K562 (cell line): ENCODE measurements around the gene AKT1. TPM values are rescaled to one million over a fixed set of nuclear protein-coding genes. Genes with fewer than 3 reads are reported as not detected.

Source experiments
- ATAC-seq: fragments of 200-7000 bp; cut with Tn5 transposase; 3 replicates; pipeline ENCODE4 v1.9.1; 2020; ENCODE audit warnings: moderate library complexity
- BruUV-seq: library from RNA; stranded (reverse); fragments of 400-500 nt; replicated peaks from 2 replicates; lab custom pipeline; 2021; lab: Mats Ljungman, UMichigan
- CTCF ChIA-PET: fragments of 300-600 bp; formaldehyde crosslinking; extraction: SDS; loops from one replicate; lab custom pipeline; 2021; ENCODE audit warnings: low intra/inter-chr PET ratio; lab: Yijun Ruan, JAX
- POLR2A ChIA-PET: fragments of 300-600, 350-650 bp; sonication (Branson Sonifier 250); formaldehyde crosslinking; extraction: SDS; loops from one replicate; lab custom pipeline; 2021; ENCODE audit warnings: antibody characterized with exemption, inconsistent platforms; lab: Yijun Ruan, JAX
- DNase-seq, 4 experiments: peaks; one replicate each; pipeline versions ENCODE4 v3.0.0 to v3.0.0-alpha.2; 2011 to 2018; ENCODE audit warnings: low spot score in 3 of 4, mixed read lengths in 3 of 4; ENCODE audit errors: extremely low read depth in 1 of 4
- FAIRE-seq: peaks from 2 replicates; lab custom pipeline; 2011; peaks lifted over from hg19 to GRCh38; lab: Jason Lieb, UNC
- H2AFZ ChIP-seq: 2 replicates; pipeline ENCODE4 v1.6.0; 2011; ENCODE audit warnings: low read depth, low read length, control low read depth, inconsistent platforms
- H3K27ac ChIP-seq: fragments of 200-600 bp; 3 replicates; pipeline ENCODE4 v1.8.0; 2011; ENCODE audit warnings: low read depth, mild to moderate bottlenecking, control low read depth, inconsistent platforms, low read length, moderate library complexity, mixed read lengths; ENCODE audit errors: extremely low read depth
- H3K27me3 ChIP-seq, 2 experiments: fragments of 300-600 bp in 1 of 2; 2 replicates in 1 of 2; 3 replicates in 1 of 2; pipeline versions ENCODE4 v1.6.0 to v1.8.0; 2011; ENCODE audit warnings: inconsistent platforms in 2 of 2, low read length in 2 of 2, mild to moderate bottlenecking in 1 of 2, mixed read lengths in 1 of 2, moderate library complexity in 1 of 2; ENCODE audit not compliant: control insufficient read depth in 2 of 2, insufficient read depth in 2 of 2
- H3K36me3 ChIP-seq: fragments of 300-600 bp; 3 replicates; pipeline ENCODE4 v1.8.0; 2011; ENCODE audit warnings: mild to moderate bottlenecking, low read length, inconsistent platforms; ENCODE audit not compliant: control insufficient read depth, insufficient read depth
- H3K4me1 ChIP-seq, 2 experiments: fragments of 200-600 bp in 1 of 2; replicated peaks in 1 of 2; 2 replicates in 1 of 2; 3 replicates in 1 of 2; pipeline versions ENCODE4 v1.5.1 to v1.8.0; 2011; ENCODE audit warnings: inconsistent platforms in 2 of 2, low read length in 2 of 2, mild to moderate bottlenecking in 1 of 2, mixed read lengths in 1 of 2, moderate library complexity in 1 of 2; ENCODE audit not compliant: control insufficient read depth in 2 of 2, insufficient read depth in 2 of 2
- H3K4me2 ChIP-seq: 2 replicates; pipeline ENCODE4 v1.6.1; 2011; ENCODE audit warnings: low read length, control low read depth, inconsistent platforms, mixed read lengths; ENCODE audit not compliant: insufficient read depth
- H3K4me3 ChIP-seq: fragments of 200-600 bp; sonication (generic), shearing (Covaris generic); 2 replicates; pipeline ENCODE4 v1.5.1; 2016; ENCODE audit warnings: control low read depth, inconsistent platforms
- H3K79me2 ChIP-seq: fragments of 200-600 bp; 3 replicates; pipeline ENCODE4 v1.8.0; 2011; ENCODE audit warnings: low read length, inconsistent platforms; ENCODE audit not compliant: control insufficient read depth, insufficient read depth
- H3K9ac ChIP-seq, 2 experiments: 2 replicates each; pipeline versions ENCODE4 v1.6.0 to v1.6.1; 2011; ENCODE audit warnings: low read depth in 2 of 2, low read length in 2 of 2, control low read depth in 1 of 2, inconsistent platforms in 1 of 2, mild to moderate bottlenecking in 1 of 2, mixed read lengths in 1 of 2; ENCODE audit not compliant: insufficient read depth in 1 of 2
- H3K9me1 ChIP-seq: one replicate; pipeline ENCODE4 v1.6.0; 2011; ENCODE audit warnings: inconsistent platforms, mild to moderate bottlenecking, low read length, moderate library complexity; ENCODE audit not compliant: control insufficient read depth, insufficient read depth
- H3K9me3 ChIP-seq: replicated peaks from 2 replicates; pipeline ENCODE4 v1.5.1; 2011; ENCODE audit warnings: low read depth, low read length, inconsistent platforms; ENCODE audit not compliant: control insufficient read depth, insufficient read depth
- H4K20me1 ChIP-seq: replicated peaks from 2 replicates; pipeline ENCODE4 v1.6.1; 2011; ENCODE audit warnings: low read length, inconsistent platforms, mixed read lengths; ENCODE audit not compliant: control insufficient read depth, insufficient read depth
- FIP1L1 ChIP-seq: fragments of 200-400 bp; formaldehyde crosslinking; IDR thresholded peaks from 2 replicates; pipeline ENCODE4 v1.6.1; 2018; ENCODE audit warnings: mild to moderate bottlenecking, low read depth, low read length; ENCODE audit not compliant: poor library complexity, severe bottlenecking
- POLR2G ChIP-seq: fragments of 200-400 bp; formaldehyde crosslinking; IDR thresholded peaks from 2 replicates; pipeline ENCODE4 v1.6.1; 2017; ENCODE audit warnings: low read depth, mild to moderate bottlenecking, antibody characterized with exemption, low read length, moderate library complexity
- PPARD ChIP-seq: fragments of 250-450 bp; sonication (Bioruptor Pico); IDR thresholded peaks from 2 replicates; pipeline ENCODE4 v1.8.0; 2022; ENCODE audit warnings: inconsistent platforms, mild to moderate bottlenecking, moderate library complexity
- RBFOX2 ChIP-seq: fragments of 200-400 bp; formaldehyde crosslinking; IDR thresholded peaks from 2 replicates; pipeline ENCODE4 v1.6.1; 2017; ENCODE audit warnings: low read depth, mild to moderate bottlenecking, low read length, moderate library complexity
- WGBS: fragments of 100-300 bp; shearing (Covaris generic); methylation state at CpG from one replicate; pipeline ENCODE4 v1.1.6; 2016; ENCODE audit warnings: low coverage, mixed read lengths; ENCODE audit not compliant: insufficient coverage; ENCODE audit errors: missing lambda C conversion rate; 5-methylcytosine and 5-hydroxymethylcytosine counted together
- in situ Hi-C: fragments of 300-500 bp; cut with MboI; formaldehyde crosslinking; loops from 4 replicates; pipeline ENCODE4 v1.15.0; 2018; ENCODE audit warnings: inconsistent platforms, mixed read lengths
- intact Hi-C: fragments of 100-400 bp; cut with micrococcal nuclease; formaldehyde crosslinking; loops from 2 replicates; pipeline ENCODE4 v1.14.2; 2022
- polyA plus RNA-seq, 8 experiments: library from polyadenylated mRNA; depleted of rRNA in 4 of 8; stranded (reverse) in 5 of 8; unstranded in 3 of 8; fragments of >200 nt; fragmentation: Nextera tagmentation in 2 of 8; fragmentation: Illumina TruSeq in 1 of 8; extraction: Ambion mirVana in 2 of 8; extraction: Trizol in 1 of 8; gene quantifications; 2 replicates each; pipeline versions ENCODE4 v1.2.1 to v1.2.3, GENCODE V29; 2011 to 2014; ENCODE audit warnings: inconsistent platforms in 1 of 8, missing spikeins in 1 of 8
- total RNA-seq, 7 experiments: library from RNA; depleted of rRNA in 6 of 7; stranded (reverse); fragments of >200 nt in 6 of 7; fragmentation: Illumina TruSeq in 2 of 7; extraction: Trizol in 2 of 7; gene quantifications; 2 replicates each; pipeline versions ENCODE4 v1.2.1 to v1.2.3, GENCODE V29; 2011 to 2021; ENCODE audit warnings: low replicate concordance in 1 of 7
- TF ChIP-seq, protein P1 (sequence below), 2 experiments: fragments of 150-350 bp in 1 of 2; IDR thresholded peaks; 2 replicates each; pipeline ENCODE4 v1.6.1; 2012 to 2016; ENCODE audit warnings: low read depth in 2 of 2, low read length in 2 of 2, mild to moderate bottlenecking in 1 of 2, moderate library complexity in 1 of 2
- TF ChIP-seq, protein P2 (sequence below): fragments of 250-450 bp; sonication (Bioruptor Pico); IDR thresholded peaks from 2 replicates; pipeline ENCODE4 v1.4.0; 2020
- TF ChIP-seq, protein P3 (sequence below): fragments of 450-650 bp; IDR thresholded peaks from 2 replicates; pipeline ENCODE4 v1.6.1; 2016; ENCODE audit warnings: missing biosample characterization, missing genetic modification characterization
- TF ChIP-seq, protein P4 (sequence below): sonication (generic); formaldehyde crosslinking; IDR thresholded peaks from 2 replicates; pipeline ENCODE4 v1.8.0; 2022; ENCODE audit warnings: mild to moderate bottlenecking, missing genetic modification reagents
- TF ChIP-seq, protein P5 (sequence below): fragments of 450-650 bp; IDR thresholded peaks from 2 replicates; pipeline ENCODE4 v1.6.1; 2016; ENCODE audit warnings: low read depth, mild to moderate bottlenecking, moderate library complexity

AKT1 gene
- total and polyA plus RNA-seq, 9 of the 15 experiments (the other 6 are each of a cell fraction or from before 2014, with no cell fraction given), result 0.49 to 132 (median 75.1) TPM

DNA sequence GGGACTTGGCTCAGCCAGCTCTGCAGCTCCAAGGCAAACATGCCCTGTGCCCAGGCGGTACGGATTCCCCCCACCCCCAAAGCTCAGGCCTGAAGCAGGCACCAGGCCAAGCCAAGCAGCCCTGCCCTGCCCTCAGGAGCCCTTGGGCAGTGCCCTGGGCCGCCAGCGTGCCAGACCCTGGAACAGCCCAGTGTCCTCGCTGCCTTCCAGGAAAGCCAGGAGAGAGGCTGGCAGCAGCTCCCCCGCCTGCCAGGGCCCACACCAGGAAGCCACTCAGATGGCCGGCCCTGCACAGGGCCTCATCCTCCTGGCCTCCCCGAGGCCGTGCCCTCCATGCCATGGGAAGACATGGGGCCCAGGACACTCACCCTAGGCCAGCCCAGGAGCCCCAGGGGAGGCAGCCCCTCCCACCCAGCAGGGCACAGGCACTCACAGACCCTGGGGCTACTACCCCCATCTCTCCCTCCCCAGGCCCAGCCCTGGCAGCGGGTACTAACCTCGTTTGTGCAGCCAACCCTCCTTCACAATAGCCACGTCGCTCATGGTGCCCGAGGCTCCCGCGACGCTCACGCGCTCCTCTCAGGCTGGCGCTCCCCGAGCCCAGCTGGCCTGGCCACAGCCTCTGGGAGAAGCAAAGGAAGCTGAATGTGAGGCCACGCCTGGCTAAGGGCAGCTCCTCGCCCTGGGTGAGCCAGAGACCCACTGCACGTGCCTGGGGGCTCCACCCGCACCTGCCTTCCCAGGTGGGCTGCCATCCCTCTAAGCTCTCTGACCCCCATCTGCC lies 3.3 kb downstream of the AKT1 start:
- FAIRE-seq, result no peak
- POLR2A ChIA-PET, result no interaction called here
- intact Hi-C loops, result no loop called here
- H3K9me3 ChIP-seq, result no peaks in the 10 kb centered on the region
- BruUV-seq, result no TSS peak
- H2AFZ ChIP-seq, result no peak overlapping the region
- no peaks in the 10 kb centered on the region for H3K27me3 ChIP-seq
- H3K36me3 ChIP-seq, result peaks cover 53% of the 10 kb centered on the region; the same call in 1 of the 3 replicates
- ATAC-seq, result no peak
- H3K4me1 ChIP-seq, result peaks cover 25 to 87% of the 10 kb centered on the region in 2 experiments
- DNase-seq, result no peak
- H3K9ac ChIP-seq, result peak overlapping the region in 1 of 2 experiments; percentile 78; a peak in 2 of 4 replicates
- TF ChIP-seq, protein P1, sequence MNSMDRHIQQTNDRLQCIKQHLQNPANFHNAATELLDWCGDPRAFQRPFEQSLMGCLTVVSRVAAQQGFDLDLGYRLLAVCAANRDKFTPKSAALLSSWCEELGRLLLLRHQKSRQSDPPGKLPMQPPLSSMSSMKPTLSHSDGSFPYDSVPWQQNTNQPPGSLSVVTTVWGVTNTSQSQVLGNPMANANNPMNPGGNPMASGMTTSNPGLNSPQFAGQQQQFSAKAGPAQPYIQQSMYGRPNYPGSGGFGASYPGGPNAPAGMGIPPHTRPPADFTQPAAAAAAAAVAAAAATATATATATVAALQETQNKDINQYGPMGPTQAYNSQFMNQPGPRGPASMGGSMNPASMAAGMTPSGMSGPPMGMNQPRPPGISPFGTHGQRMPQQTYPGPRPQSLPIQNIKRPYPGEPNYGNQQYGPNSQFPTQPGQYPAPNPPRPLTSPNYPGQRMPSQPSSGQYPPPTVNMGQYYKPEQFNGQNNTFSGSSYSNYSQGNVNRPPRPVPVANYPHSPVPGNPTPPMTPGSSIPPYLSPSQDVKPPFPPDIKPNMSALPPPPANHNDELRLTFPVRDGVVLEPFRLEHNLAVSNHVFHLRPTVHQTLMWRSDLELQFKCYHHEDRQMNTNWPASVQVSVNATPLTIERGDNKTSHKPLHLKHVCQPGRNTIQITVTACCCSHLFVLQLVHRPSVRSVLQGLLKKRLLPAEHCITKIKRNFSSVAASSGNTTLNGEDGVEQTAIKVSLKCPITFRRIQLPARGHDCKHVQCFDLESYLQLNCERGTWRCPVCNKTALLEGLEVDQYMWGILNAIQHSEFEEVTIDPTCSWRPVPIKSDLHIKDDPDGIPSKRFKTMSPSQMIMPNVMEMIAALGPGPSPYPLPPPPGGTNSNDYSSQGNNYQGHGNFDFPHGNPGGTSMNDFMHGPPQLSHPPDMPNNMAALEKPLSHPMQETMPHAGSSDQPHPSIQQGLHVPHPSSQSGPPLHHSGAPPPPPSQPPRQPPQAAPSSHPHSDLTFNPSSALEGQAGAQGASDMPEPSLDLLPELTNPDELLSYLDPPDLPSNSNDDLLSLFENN (IDR thresholded peaks at IDR 0.05; ENCODE audit: low read depth in 2 of 2, low read length in 2 of 2), result no peak
- TF ChIP-seq, protein P2, sequence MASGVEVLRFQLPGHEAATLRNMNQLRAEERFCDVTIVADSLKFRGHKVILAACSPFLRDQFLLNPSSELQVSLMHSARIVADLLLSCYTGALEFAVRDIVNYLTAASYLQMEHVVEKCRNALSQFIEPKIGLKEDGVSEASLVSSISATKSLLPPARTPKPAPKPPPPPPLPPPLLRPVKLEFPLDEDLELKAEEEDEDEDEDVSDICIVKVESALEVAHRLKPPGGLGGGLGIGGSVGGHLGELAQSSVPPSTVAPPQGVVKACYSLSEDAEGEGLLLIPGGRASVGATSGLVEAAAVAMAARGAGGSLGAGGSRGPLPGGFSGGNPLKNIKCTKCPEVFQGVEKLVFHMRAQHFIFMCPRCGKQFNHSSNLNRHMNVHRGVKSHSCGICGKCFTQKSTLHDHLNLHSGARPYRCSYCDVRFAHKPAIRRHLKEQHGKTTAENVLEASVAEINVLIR, result no peak
- TF ChIP-seq, protein P3, sequence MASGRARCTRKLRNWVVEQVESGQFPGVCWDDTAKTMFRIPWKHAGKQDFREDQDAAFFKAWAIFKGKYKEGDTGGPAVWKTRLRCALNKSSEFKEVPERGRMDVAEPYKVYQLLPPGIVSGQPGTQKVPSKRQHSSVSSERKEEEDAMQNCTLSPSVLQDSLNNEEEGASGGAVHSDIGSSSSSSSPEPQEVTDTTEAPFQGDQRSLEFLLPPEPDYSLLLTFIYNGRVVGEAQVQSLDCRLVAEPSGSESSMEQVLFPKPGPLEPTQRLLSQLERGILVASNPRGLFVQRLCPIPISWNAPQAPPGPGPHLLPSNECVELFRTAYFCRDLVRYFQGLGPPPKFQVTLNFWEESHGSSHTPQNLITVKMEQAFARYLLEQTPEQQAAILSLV (tag), result no peak
- TF ChIP-seq RBFOX2 (peak; percentile 51; the same call in 1 of the 2 replicates), PPARD (CRISPR knock-in tag) (no peak), POLR2G (peak; percentile 38; the same call in 1 of the 2 replicates), FIP1L1 (no peak)
- TF ChIP-seq, protein P4, sequence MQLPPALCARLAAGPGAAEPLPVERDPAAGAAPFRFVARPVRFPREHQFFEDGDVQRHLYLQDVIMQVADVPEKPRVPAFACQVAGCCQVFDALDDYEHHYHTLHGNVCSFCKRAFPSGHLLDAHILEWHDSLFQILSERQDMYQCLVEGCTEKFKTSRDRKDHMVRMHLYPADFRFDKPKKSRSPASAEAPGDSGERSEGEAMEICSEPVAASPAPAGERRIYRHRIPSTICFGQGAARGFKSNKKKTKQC (CRISPR knock-in tag), result no peak
- TF ChIP-seq, protein P5, sequence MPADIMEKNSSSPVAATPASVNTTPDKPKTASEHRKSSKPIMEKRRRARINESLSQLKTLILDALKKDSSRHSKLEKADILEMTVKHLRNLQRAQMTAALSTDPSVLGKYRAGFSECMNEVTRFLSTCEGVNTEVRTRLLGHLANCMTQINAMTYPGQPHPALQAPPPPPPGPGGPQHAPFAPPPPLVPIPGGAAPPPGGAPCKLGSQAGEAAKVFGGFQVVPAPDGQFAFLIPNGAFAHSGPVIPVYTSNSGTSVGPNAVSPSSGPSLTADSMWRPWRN, result no peak
- TF ChIP-seq, all 486 proteins: peak for 2
- Histone ChIP-seq H3K4me3 (no peak overlapping the region), H3K27ac (no peak overlapping the region), H3K79me2 (peaks cover 54% of the 10 kb centered on the region), H3K4me2 (no peak overlapping the region), H4K20me1 (peaks cover 12% of the 10 kb centered on the region; the same call in 1 of the 2 replicates), H3K9me1 (no peaks in the 10 kb centered on the region)
- CTCF ChIA-PET, result no interaction called here
- in situ Hi-C loops, result no loop called here
- 88% methylated on average over 10 of the region's 25 CpGs for WGBS
